MM.1S (cell line): ENCODE data around the gene USP40.
A peak's percentile ranks its signal among the peaks of the same experiment; 100 is the strongest.

Source experiments
- DNase-seq: peaks from one replicate; pipeline ENCODE4 v3.0.0-alpha.2; 2015
- H2AFZ ChIP-seq: fragments of 300-600 bp; sonication (generic); 2 replicates; pipeline ENCODE4 v1.6.0; 2016; ENCODE audit warnings: antibody characterized with exemption, low read length
- H3F3A ChIP-seq: fragments of 300-600 bp; sonication (generic); 2 replicates; pipeline ENCODE4 v1.6.1; 2016; ENCODE audit warnings: mild to moderate bottlenecking, antibody characterized with exemption, low read length, moderate library complexity, mixed read lengths; ENCODE audit not compliant: insufficient read depth
- H3K27ac ChIP-seq: fragments of 300-600 bp; sonication (generic); 2 replicates; pipeline ENCODE4 v1.5.1; 2016; ENCODE audit warnings: mild to moderate bottlenecking, low read length
- H3K27me3 ChIP-seq: fragments of 300-600 bp; sonication (generic); replicated peaks from 2 replicates; pipeline ENCODE4 v1.6.0; 2016; ENCODE audit warnings: low read length; ENCODE audit not compliant: insufficient read depth
- H3K36me3 ChIP-seq: fragments of 300-600 bp; sonication (generic); replicated peaks from 2 replicates; pipeline ENCODE4 v1.6.1; 2016; ENCODE audit warnings: mild to moderate bottlenecking, low read length, mixed read lengths; ENCODE audit not compliant: insufficient read depth
- H3K4me1 ChIP-seq: fragments of 300-600 bp; sonication (generic); 2 replicates; pipeline ENCODE4 v1.6.1; 2016; ENCODE audit warnings: low read length, mixed read lengths
- H3K4me2 ChIP-seq: fragments of 300-600 bp; sonication (generic); 2 replicates; pipeline ENCODE4 v1.6.0; 2016; ENCODE audit warnings: low read depth, low read length
- H3K4me3 ChIP-seq: fragments of 300-600 bp; sonication (generic); 2 replicates; pipeline ENCODE4 v1.5.1; 2016; ENCODE audit warnings: low read length, mixed read lengths
- H3K79me2 ChIP-seq: fragments of 300-600 bp; sonication (generic); 2 replicates; pipeline ENCODE4 v1.6.1; 2016; ENCODE audit warnings: mixed run types, low read length, mixed read lengths
- H3K9ac ChIP-seq: fragments of 300-600 bp; sonication (generic); 2 replicates; pipeline ENCODE4 v1.6.1; 2016; ENCODE audit warnings: low read length, mixed read lengths
- H3K9me2 ChIP-seq: fragments of 300-600 bp; sonication (generic); replicated peaks from 2 replicates; pipeline ENCODE4 v1.6.1; 2016; ENCODE audit warnings: mild to moderate bottlenecking, low read length, mixed read lengths; ENCODE audit not compliant: insufficient read depth
- H3K9me3 ChIP-seq: fragments of 300-600 bp; sonication (generic); replicated peaks from 2 replicates; pipeline ENCODE4 v1.6.1; 2016; ENCODE audit warnings: mild to moderate bottlenecking, low read length, mixed read lengths; ENCODE audit not compliant: insufficient read depth
- H4K20me1 ChIP-seq: fragments of 300-600 bp; sonication (generic); 2 replicates; pipeline ENCODE4 v1.6.1; 2016; ENCODE audit warnings: mild to moderate bottlenecking, low read length, moderate library complexity, mixed read lengths; ENCODE audit not compliant: insufficient read depth
- CTCF ChIP-seq: fragments of 300-600 bp; sonication (generic); IDR thresholded peaks from 2 replicates; pipeline ENCODE4 v1.5.1; 2016; ENCODE audit warnings: antibody characterized with exemption, low read length, mixed read lengths
- EZH2 ChIP-seq: fragments of 300-600 bp; sonication (generic); optimal IDR thresholded peaks from 2 replicates; pipeline ENCODE3; 2017; ENCODE audit warnings: low read depth, mild to moderate bottlenecking, antibody characterized with exemption, low read length, mixed read lengths
- EZH2phosphoT487 ChIP-seq: fragments of 300-600 bp; sonication (generic); IDR thresholded peaks from 2 replicates; pipeline ENCODE4 v1.6.1; 2018; ENCODE audit warnings: antibody characterized with exemption, low read length

Gene USP40

GRCh38 chr2:233544200-233544610 lies 22.4 kb downstream of the USP40 start:
- Histone ChIP-seq H3K36me3 (no peaks in the 10 kb centered on the region), H3K27ac (no peak overlapping the region), H2AFZ (no peak overlapping the region), H3K27me3 (no peaks in the 10 kb centered on the region), H3K9ac (no peak overlapping the region), H4K20me1 (no peaks in the 10 kb centered on the region), H3F3A (no peaks in the 10 kb centered on the region), H3K4me3 (no peak overlapping the region), H3K79me2 (no peaks in the 10 kb centered on the region), H3K9me2 (no peaks in the 10 kb centered on the region), H3K4me1 (peaks cover 13% of the 10 kb centered on the region), H3K4me2 (no peak overlapping the region), H3K9me3 (no peaks in the 10 kb centered on the region)
- no peak for DNase-seq
- TF ChIP-seq EZH2phosphoT487: no peak
- no peak for TF ChIP-seq EZH2
- no peak for TF ChIP-seq CTCF

GRCh38 chr2:233542507-233542906 lies 24.1 kb downstream of the USP40 start:
- H3K9me2 ChIP-seq: no peaks in the 10 kb centered on the region

GRCh38 chr2:233538741-233539140 lies 27.8 kb downstream of the USP40 start:
- H4K20me1 ChIP-seq: no peaks in the 10 kb centered on the region
- H3K27me3 ChIP-seq: no peaks in the 10 kb centered on the region
- peak; percentile 64 for DNase-seq
- no peaks in the 10 kb centered on the region for H3K79me2 ChIP-seq
- TF ChIP-seq EZH2phosphoT487: no peak
- no peak for TF ChIP-seq CTCF
- TF ChIP-seq EZH2: no peak
- H3K36me3 ChIP-seq: no peaks in the 10 kb centered on the region
- H3F3A ChIP-seq: no peaks in the 10 kb centered on the region
- H3K4me1 ChIP-seq: peaks cover 16% of the 10 kb centered on the region; the same call in 1 of the 2 replicates
- H2AFZ ChIP-seq: no peak overlapping the region
- no peaks in the 10 kb centered on the region for H3K9me3 ChIP-seq
- H3K9ac ChIP-seq: no peak overlapping the region
- no peak overlapping the region for H3K27ac ChIP-seq
- H3K4me3 ChIP-seq: no peak overlapping the region
- H3K9me2 ChIP-seq: no peaks in the 10 kb centered on the region
- no peak overlapping the region for H3K4me2 ChIP-seq

More at GRCh38 chr2:233542507-233542906, 24.1 kb downstream of the USP40 start:
- Histone ChIP-seq H3K9me3 (no peaks in the 10 kb centered on the region), H4K20me1 (no peaks in the 10 kb centered on the region), H3K9ac (no peak overlapping the region), H3K36me3 (no peaks in the 10 kb centered on the region), H3K4me1 (peaks cover 20% of the 10 kb centered on the region), H2AFZ (no peak overlapping the region), H3K4me3 (no peak overlapping the region), H3F3A (no peaks in the 10 kb centered on the region), H3K79me2 (no peaks in the 10 kb centered on the region), H3K27me3 (no peaks in the 10 kb centered on the region), H3K4me2 (no peak overlapping the region), H3K27ac (no peak overlapping the region)
- DNase-seq: no peak
- TF ChIP-seq EZH2phosphoT487 (no peak), CTCF (no peak), EZH2 (no peak)
